GM21447 (cell line): ENCODE data around the gene TIAL1.
"Not testable (repeated sequence)": the region's sequence is repeated elsewhere in the genome, so short reads cannot be mapped to it uniquely, and the experiment has no call there.

ENCODE experiments used
- ATAC-seq: cut with Tn5 transposase; IDR thresholded peaks from one replicate; pipeline ENCODE4 v1.9.1; 2021; ENCODE audit not compliant: unreplicated experiment

TIAL1 gene

GRCh38 chr10:119614686-119615085, 17.9 kb upstream of the TIAL1 start:
- ATAC-seq = no peak

DNA sequence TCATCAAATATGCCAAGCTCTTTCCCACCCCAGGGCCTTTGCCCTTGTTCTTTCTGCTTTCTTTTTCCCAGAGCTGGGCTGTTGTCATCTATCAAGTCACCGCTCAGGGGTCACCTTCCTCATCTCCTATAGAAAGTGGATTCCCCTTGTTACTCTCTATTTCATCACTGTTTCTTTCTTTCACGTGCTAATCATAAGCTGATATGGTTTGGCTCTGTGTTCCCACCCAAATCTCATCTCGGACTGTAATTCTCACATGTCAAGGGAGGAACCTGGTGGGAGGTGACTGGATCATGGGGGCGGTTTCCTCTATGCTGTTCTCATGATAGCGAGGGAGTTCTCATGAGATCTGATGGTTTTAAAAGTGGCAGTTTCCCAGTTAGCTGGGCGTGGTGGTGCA, 17.0 kb upstream of the TIAL1 start:
- ATAC-seq = no peak

- ATAC-seq = no peak
These were observed 14.7 kb upstream of the TIAL1 start for GRCh38 chr10:119611433-119611832.

- no peak for ATAC-seq
These were observed 12.8 kb upstream of the TIAL1 start for GRCh38 chr10:119609516-119609915.

DNA sequence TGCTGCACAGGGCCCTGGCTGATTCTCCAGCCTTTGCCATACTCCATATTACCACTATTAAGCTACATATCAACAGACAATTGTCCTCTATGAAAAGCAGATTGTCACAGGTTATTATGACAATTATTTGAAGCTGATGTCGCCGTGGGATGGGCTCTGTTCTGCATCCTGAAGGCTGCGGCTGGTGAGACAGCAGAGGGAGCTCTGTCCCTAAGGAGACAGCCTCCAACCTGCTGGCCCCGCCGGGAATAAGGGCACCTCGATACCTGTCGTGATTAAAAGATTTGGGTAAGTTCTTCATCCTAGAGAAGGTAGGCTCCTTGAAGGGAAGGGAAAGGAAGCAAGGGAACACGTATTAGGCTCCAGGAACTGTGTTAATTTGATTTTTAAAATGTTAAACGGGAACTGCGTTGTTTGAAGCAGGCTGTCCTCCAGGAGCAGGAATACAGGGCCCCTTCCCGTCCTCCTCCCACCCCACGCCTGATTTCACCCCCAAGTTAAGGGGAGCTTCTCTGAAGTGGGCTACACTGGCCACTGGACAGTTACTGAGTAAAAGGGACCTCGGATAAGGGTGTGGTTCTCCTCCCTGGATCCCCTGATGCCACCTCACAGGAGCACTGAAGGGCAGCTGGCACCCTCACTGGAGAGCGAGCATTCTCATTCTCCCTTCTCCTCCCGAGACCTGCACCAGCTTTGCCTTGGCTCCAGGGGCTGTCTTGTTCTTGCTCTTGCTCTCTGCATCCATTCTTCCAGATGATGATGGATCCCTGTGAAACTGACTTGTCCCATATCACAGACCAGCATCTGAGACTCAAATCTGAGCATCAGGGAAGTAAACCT, 11.8 kb upstream of the TIAL1 start:
- no peak for ATAC-seq

DNA sequence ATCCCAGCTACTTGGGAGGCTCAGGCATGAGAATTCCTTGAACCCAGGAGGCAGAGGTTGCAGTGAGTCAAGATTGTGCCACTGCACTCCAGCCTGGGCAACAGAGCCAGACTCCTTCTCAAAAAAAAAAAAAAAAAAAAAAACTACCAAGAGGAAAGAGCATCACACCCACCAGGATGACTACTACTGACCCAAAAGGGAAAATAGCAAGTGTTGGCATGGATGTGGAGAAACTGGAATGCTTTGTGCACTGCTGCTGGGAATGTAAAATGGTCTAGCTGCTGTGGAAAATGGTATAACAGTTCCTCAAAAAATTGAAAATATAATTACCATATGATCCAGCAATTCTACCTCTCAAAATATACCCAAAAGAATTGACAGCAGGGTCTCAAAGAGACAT, 7.7 kb upstream of the TIAL1 start:
- no peak for ATAC-seq

GRCh38 chr10:119602241-119603095, 5.7 kb upstream of the TIAL1 start:
- no peak for ATAC-seq

DNA sequence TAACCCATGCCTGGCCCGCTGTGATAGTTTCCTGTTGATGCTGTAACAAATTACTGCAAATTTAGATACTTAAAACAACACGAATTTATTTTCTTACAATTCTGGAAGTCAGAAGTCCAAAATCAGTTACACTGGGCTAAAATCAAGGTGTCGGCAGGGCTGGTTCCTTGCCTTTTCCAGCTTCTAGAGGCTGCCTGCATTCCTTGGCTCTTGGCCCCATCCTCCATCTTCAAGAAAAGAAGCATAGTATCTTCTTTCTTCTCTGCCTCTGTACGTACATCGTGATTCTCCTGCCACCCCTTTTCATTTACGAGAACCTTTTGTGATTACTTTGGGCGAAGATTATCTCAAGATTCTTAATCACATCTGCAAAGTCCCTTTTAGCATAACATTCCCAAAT, 1.6 kb upstream of the TIAL1 start:
- no peak for ATAC-seq

GRCh38 chr10:119597405-119598186, 832 bp upstream of the TIAL1 start:
- ATAC-seq = peak; percentile 12

GRCh38 chr10:119595676-119596515, 868 bp downstream of the TIAL1 start:
- ATAC-seq = peak; percentile 6

DNA sequence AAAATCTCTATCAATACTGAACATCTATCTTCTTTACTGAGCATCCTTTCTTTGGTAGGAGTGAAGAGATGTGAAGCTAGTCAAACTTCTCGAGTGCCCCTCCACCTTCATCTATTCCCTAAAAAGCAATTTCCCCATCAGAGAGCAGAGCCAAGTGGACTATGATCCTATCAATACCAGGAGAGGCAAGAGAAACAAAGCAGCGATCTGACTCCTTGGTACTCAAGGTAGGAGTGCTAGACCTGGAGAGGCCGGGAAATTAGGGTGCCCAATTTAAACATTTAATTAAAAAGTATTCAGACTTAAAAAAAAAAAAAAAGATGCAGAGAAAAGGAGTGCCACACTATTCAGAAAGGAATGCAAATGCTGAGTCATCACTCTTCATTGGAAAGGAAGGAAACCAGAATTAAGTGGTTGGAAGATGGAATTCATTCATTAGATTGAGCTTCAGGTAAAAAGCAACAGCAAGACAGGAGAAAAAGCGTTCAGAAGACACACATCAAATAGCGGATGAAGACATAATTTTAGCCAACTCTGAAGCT, 1.6 kb downstream of the TIAL1 start:
- no peak for ATAC-seq

- no peak for ATAC-seq
These were observed 8.7 kb downstream of the TIAL1 start for GRCh38 chr10:119588071-119588470.

GRCh38 chr10:119578355-119578754, 18.4 kb downstream of the TIAL1 start:
- no peak for ATAC-seq

- ATAC-seq = no peak
These were observed 20.8 kb downstream of the TIAL1 start for GRCh38 chr10:119575991-119576390.

DNA sequence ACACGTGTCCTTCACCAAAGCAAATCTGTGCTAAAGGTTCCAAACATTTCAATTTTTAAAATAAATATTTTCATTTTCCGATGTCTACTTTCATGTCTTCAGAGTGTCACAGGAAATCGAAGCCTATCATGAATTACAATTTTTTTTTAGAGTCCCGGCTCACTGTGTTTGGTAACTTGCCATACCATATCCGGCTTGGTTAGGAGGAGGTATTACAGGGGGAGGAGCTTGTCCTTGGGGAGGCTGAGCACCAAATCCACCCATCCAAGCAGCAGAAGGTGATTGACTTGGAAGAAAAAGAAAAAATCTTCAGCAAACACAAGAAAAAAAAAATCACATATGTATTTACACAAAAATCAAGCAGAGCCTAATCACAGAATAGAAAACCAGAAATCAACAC, 21.3 kb downstream of the TIAL1 start:
- ATAC-seq = no peak

DNA sequence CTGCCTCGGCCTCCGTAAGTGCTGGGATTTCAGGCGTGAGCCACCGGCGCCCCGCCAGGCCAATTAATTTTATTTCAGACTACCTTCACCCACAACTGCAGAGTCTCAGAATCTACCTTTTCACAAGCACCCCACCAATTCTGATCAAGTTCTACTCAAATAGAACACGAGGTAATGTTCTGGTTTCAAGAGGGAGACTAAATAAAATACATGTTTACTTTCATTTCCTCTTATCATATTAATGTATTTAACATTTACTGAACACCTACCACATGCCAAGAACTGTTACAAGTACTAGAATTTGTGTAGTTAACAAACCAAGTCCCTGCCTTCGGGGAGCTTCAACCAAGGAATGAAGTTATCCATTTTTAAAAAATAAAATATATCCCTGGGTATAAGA, 28.8 kb downstream of the TIAL1 start:
- ATAC-seq = no peak

DNA sequence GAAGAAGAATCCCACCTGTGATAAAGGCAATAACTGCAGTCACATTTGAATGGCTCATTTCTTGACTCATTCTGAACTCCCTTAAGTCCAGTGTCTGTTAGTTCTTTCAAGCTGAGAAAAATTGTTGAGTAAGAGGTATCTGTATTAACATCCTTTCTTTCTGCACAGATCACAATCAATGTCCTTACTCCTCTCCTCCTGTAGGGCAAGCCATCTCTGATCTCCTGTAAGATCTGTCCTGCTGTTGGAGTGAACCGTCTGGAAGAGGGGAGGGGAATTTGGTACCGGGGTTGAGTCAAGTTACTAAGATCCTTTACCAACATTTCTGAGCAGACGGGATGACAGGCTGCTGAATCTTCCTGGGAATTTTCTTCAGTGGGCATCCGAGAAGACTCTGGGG, 34.7 kb downstream of the TIAL1 start:
- ATAC-seq = no peak

DNA sequence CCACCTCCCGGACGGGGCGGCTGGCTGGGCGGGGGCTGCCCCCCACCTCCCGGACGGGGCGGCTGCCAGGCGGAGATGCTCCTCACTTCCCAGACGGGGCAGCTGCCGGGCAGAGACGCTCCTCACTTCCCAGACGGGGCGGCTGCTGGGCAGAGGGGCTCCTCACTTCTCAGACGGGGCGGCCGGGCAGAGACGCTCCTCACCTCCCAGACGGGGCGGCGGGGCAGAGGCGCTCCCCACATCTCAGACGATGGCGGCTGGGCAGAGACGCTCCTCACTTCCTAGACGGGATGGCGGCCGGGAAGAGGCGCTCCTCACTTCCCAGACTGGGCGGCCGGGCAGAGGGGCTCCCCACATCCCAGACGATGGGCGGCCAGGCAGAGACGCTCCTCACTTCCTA, 37.3 kb downstream of the TIAL1 start:
- ATAC-seq = not testable (repeated sequence)

- not testable (repeated sequence) for ATAC-seq
These were observed 40.7 kb downstream of the TIAL1 start for GRCh38 chr10:119556081-119556480.

GRCh38 chr10:119555178-119555784, 41.5 kb downstream of the TIAL1 start:
- ATAC-seq = no peak
